CD14-positive monocyte (primary cell): ENCODE data around the gene ANKRD33. TPM values are rescaled to one million over a fixed set of nuclear protein-coding genes. Genes with fewer than 3 reads are reported as not detected.

Experiments
- DNase-seq, 3 donors: peaks; one replicate each; pipeline ENCODE4 v3.0.0-alpha.2; 2011 to 2022
- H2AFZ ChIP-seq: 2 replicates; pipeline ENCODE4 v1.6.0; 2012; ENCODE audit warnings: mild to moderate bottlenecking, low read depth, low read length, inconsistent platforms; ENCODE audit not compliant: insufficient read depth, poor library complexity, severe bottlenecking
- H3K27ac ChIP-seq, 2 donors: 1 replicate in 1 of 2; 2 replicates in 1 of 2; pipeline ENCODE4 v1.5.1; 2012 to 2013; ENCODE audit warnings: low read length in 2 of 2, control low read depth in 1 of 2, inconsistent platforms in 1 of 2, low read depth in 1 of 2, mild to moderate bottlenecking in 1 of 2
- H3K27me3 ChIP-seq, 2 donors: one replicate each; pipeline versions ENCODE4 v1.6.0 to v1.6.1; 2011 to 2013; ENCODE audit warnings: low read length in 2 of 2; ENCODE audit not compliant: control insufficient read depth in 2 of 2, insufficient read depth in 2 of 2
- H3K36me3 ChIP-seq, 2 donors: replicated peaks in 1 of 2; 1 replicate in 1 of 2; 2 replicates in 1 of 2; pipeline versions ENCODE4 v1.5.1 to v1.6.1; 2012 to 2013; ENCODE audit warnings: low read length in 2 of 2, control low read depth in 1 of 2, inconsistent platforms in 1 of 2, mild to moderate bottlenecking in 1 of 2; ENCODE audit not compliant: insufficient read depth in 2 of 2, control insufficient read depth in 1 of 2
- H3K4me1 ChIP-seq, 2 donors: 1 replicate in 1 of 2; 2 replicates in 1 of 2; pipeline versions ENCODE4 v1.5.1 to v1.6.1; 2012 to 2013; ENCODE audit warnings: low read length in 2 of 2, control low read depth in 1 of 2, inconsistent platforms in 1 of 2, mild to moderate bottlenecking in 1 of 2, moderate library complexity in 1 of 2; ENCODE audit not compliant: insufficient read depth in 2 of 2, control insufficient read depth in 1 of 2
- H3K4me2 ChIP-seq: replicated peaks from 2 replicates; pipeline ENCODE3; 2012; ENCODE audit warnings: low read length, moderate library complexity, mild to moderate bottlenecking; ENCODE audit not compliant: poor library complexity, severe bottlenecking; ENCODE audit errors: extremely low read depth
- H3K4me3 ChIP-seq, 3 experiments: fragments of 200-600 bp in 1 of 3; sonication (generic) in 1 of 3; replicated peaks in 1 of 3; 1 replicate in 2 of 3; 2 replicates in 1 of 3; pipeline ENCODE4 v1.5.1; 2011 to 2013; ENCODE audit warnings: low read length in 3 of 3, mild to moderate bottlenecking in 3 of 3, control low read depth in 2 of 3, low read depth in 2 of 3, inconsistent platforms in 1 of 3, moderate library complexity in 1 of 3
- H3K79me2 ChIP-seq: 2 replicates; pipeline ENCODE4 v1.6.0; 2012; ENCODE audit warnings: mild to moderate bottlenecking, control low read depth, inconsistent platforms, low read length, moderate library complexity; ENCODE audit not compliant: insufficient read depth
- H3K9ac ChIP-seq: 2 replicates; pipeline ENCODE4 v1.6.0; 2017; ENCODE audit warnings: low read length, mild to moderate bottlenecking; ENCODE audit not compliant: insufficient read depth, poor library complexity, severe bottlenecking
- H3K9me3 ChIP-seq, 2 donors: replicated peaks in 1 of 2; 1 replicate in 1 of 2; 2 replicates in 1 of 2; pipeline versions ENCODE4 v1.5.1 to v1.6.1; 2012 to 2013; ENCODE audit warnings: low read length in 2 of 2, control low read depth in 1 of 2; ENCODE audit not compliant: control insufficient read depth in 1 of 2, insufficient read depth in 1 of 2
- H4K20me1 ChIP-seq: 2 replicates; pipeline ENCODE4 v1.6.0; 2012; ENCODE audit warnings: mild to moderate bottlenecking, low read length, control low read depth, moderate library complexity; ENCODE audit not compliant: insufficient read depth
- H3K27ac Mint-ChIP-seq, 7 donors: one replicate each; pipeline ENCODE4 v1.8.0; 2020; ENCODE audit warnings: mild to moderate bottlenecking in 7 of 7, mixed read lengths in 7 of 7, moderate library complexity in 6 of 7, inconsistent platforms in 2 of 7
- H3K27me3 Mint-ChIP-seq, 3 donors: one replicate each; pipeline ENCODE4 v1.8.0; 2021 to 2022; ENCODE audit warnings: low read depth in 3 of 3, mild to moderate bottlenecking in 3 of 3, mixed read lengths in 3 of 3, moderate library complexity in 3 of 3, inconsistent platforms in 1 of 3
- H3K36me3 Mint-ChIP-seq, 2 donors: one replicate each; pipeline ENCODE4 v1.8.0; 2020; ENCODE audit warnings: mixed read lengths in 2 of 2, inconsistent platforms in 1 of 2, mild to moderate bottlenecking in 1 of 2
- H3K4me1 Mint-ChIP-seq: one replicate; pipeline ENCODE4 v1.8.0; 2020; ENCODE audit warnings: mild to moderate bottlenecking, mixed read lengths
- H3K4me3 Mint-ChIP-seq, 2 donors: one replicate each; pipeline ENCODE4 v1.8.0; 2020; ENCODE audit warnings: mild to moderate bottlenecking in 2 of 2, mixed read lengths in 2 of 2, moderate library complexity in 1 of 2
- H3K9me3 Mint-ChIP-seq, 7 donors: one replicate each; pipeline ENCODE4 v1.8.0; 2020 to 2022; ENCODE audit warnings: mixed read lengths in 7 of 7, mild to moderate bottlenecking in 6 of 7, moderate library complexity in 6 of 7, inconsistent platforms in 2 of 7
- CTCF ChIP-seq: fragments of 200-600 bp; IDR thresholded peaks from one replicate; pipeline ENCODE4 v1.8.0; 2022; ENCODE audit warnings: antibody characterized with exemption, mild to moderate bottlenecking
- WGBS: methylation state at CpG from one replicate; pipeline ENCODE4 v1.1.5; 2013; ENCODE audit warnings: missing lambda C conversion rate; ENCODE audit not compliant: insufficient coverage; 5-methylcytosine and 5-hydroxymethylcytosine counted together
- intact Hi-C, 2 donors: fragments of 100-400 bp; cut with micrococcal nuclease; formaldehyde crosslinking; loops; one replicate each; pipeline versions ENCODE4 v1.15.0 to v1.15.1; 2023
- polyA plus RNA-seq, 3 donors: library from polyadenylated mRNA; depleted of rRNA in 1 of 3; unstranded in 2 of 3; stranded (reverse) in 1 of 3; fragments of 300-500 nt in 2 of 3; fragments of >200 nt in 1 of 3; fragmentation: Illumina TruSeq in 2 of 3; gene quantifications; 1 replicate in 2 of 3; 2 replicates in 1 of 3; pipeline ENCODE4 v1.2.3, GENCODE V29; 2012 to 2021

The ANKRD33 gene
- polyA plus RNA-seq, 3 donors, result 0.07 TPM; not detected in 2

DNA sequence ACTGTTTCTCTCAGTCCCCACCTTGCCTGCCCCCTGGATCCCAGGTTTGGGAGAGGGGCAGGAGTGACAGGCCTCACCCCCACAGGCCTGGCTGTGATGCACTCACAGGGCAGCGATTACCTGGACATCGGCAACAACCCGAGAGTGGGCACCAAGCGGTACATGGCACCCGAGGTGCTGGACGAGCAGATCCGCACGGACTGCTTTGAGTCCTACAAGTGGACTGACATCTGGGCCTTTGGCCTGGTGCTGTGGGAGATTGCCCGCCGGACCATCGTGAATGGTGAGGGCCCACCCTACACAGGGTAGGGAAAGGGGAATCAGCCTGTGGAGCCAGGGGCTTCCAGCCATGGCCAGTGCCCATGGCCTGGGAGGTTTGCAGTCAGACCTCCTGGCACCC is 28.0 kb downstream of the ANKRD33 start:
- Histone ChIP-seq H3K4me2 (no peak overlapping the region), H3K4me1 (peaks cover 28 to 30% of the 10 kb centered on the region in 2 donors), H2AFZ (no peak overlapping the region), H3K79me2 (peaks cover 5% of the 10 kb centered on the region), H3K4me3 (no peak overlapping the region), H3K9ac (no peak overlapping the region), H3K27ac (no peak overlapping the region), H3K9me3 (no peaks in the 10 kb centered on the region), H3K36me3 (peaks cover 0 to 28% of the 10 kb centered on the region in 2 donors), H3K27me3 (no peaks in the 10 kb centered on the region), H4K20me1 (no peaks in the 10 kb centered on the region)
- no peak overlapping the region for H3K27ac Mint-ChIP-seq
- no peak overlapping the region for H3K4me3 Mint-ChIP-seq
- peaks cover 1 to 9% (median 4%) of the 10 kb centered on the region in 3 donors for H3K27me3 Mint-ChIP-seq
- H3K9me3 Mint-ChIP-seq, result no peaks in the 10 kb centered on the region
- no peak for TF ChIP-seq CTCF
- peaks cover 16 to 40% of the 10 kb centered on the region in 2 donors for H3K36me3 Mint-ChIP-seq
- DNase-seq, result no peak
- intact Hi-C loops, result no loop called here
- 100% methylated on average over 11 of the region's 11 CpGs for WGBS
- H3K4me1 Mint-ChIP-seq, result peaks cover 28% of the 10 kb centered on the region

GRCh38 chr12:51917041-51917590 is 29.2 kb downstream of the ANKRD33 start:
- H2AFZ ChIP-seq, result no peak overlapping the region
- WGBS, result 95% methylated on average over 10 of the region's 10 CpGs
- peaks cover 16 to 44% of the 10 kb centered on the region in 2 donors for H3K36me3 Mint-ChIP-seq
- H3K4me3 ChIP-seq, result no peak overlapping the region
- no peak overlapping the region for H3K9ac ChIP-seq
- H3K9me3 ChIP-seq, result no peaks in the 10 kb centered on the region
- no peaks in the 10 kb centered on the region for H3K27me3 ChIP-seq
- no peak overlapping the region for H3K27ac ChIP-seq
- H3K9me3 Mint-ChIP-seq, result no peaks in the 10 kb centered on the region
- H4K20me1 ChIP-seq, result no peaks in the 10 kb centered on the region
- H3K4me1 ChIP-seq, result peaks cover 20 to 25% of the 10 kb centered on the region in 2 donors
- H3K4me2 ChIP-seq, result no peak overlapping the region
- peaks cover 0 to 28% of the 10 kb centered on the region in 2 donors for H3K36me3 ChIP-seq
- H3K27me3 Mint-ChIP-seq, result peaks cover 1 to 9% (median 4%) of the 10 kb centered on the region in 3 donors
- no peak for DNase-seq
- H3K4me3 Mint-ChIP-seq, result no peak overlapping the region
- TF ChIP-seq CTCF, result no peak
- peaks cover 5% of the 10 kb centered on the region for H3K79me2 ChIP-seq
- intact Hi-C loops, result no loop called here
- H3K4me1 Mint-ChIP-seq, result peaks cover 20% of the 10 kb centered on the region
- no peak overlapping the region for H3K27ac Mint-ChIP-seq
